ENCODE results near the gene RAN. TPM values are rescaled to one million over a fixed set of nuclear protein-coding genes. Genes with fewer than 3 reads are reported as not detected.
"Not testable (repeated sequence)": the region's sequence is repeated elsewhere in the genome, so short reads cannot be mapped to it uniquely, and the experiment has no call there.

The RAN gene
- total RNA-seq, 2 experiments from 2014 or later = 2,531 to 2,575 TPM

DNA sequence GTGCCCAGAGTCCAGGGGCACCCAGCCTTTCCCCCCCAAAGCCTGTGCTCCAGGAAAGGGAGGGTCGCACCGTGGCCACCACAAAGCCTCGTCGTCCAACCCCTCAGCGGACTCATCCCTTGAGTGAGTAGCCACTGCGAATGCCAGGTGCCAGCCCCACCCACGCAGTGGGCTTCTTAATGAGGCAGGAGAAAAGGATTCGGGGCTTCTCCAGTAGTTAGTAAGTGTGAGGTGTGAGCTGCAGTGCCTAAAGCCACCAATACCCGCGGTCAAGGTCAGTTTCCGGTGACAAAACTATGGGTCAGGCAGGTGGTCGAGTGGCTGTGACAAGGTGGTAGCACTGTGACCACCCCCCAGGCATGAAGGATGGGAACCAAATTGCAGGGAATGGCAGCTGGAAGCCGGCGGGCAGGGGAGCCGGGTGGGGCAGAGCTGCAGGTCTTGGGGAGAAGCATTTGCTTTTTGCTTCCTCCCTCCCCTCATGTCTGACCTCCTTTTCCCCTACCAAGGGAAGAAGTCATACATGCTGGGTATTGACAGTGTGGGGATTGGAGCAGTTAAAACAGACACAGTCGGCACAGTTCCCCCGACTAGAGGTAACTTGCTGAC lies 8.0 kb downstream of the RAN start:
- Mint-ChIP-seq H3K36me3 (peaks cover 27% of the 10 kb centered on the region), H3K4me1 (peaks cover 41% of the 10 kb centered on the region), H3K4me3 (no peak overlapping the region), H3K9me3 (no peaks in the 10 kb centered on the region), H3K27me3 (no peaks in the 10 kb centered on the region), H3K27ac (peak overlapping the region; percentile 27)
- DNase-seq = no peak

DNA sequence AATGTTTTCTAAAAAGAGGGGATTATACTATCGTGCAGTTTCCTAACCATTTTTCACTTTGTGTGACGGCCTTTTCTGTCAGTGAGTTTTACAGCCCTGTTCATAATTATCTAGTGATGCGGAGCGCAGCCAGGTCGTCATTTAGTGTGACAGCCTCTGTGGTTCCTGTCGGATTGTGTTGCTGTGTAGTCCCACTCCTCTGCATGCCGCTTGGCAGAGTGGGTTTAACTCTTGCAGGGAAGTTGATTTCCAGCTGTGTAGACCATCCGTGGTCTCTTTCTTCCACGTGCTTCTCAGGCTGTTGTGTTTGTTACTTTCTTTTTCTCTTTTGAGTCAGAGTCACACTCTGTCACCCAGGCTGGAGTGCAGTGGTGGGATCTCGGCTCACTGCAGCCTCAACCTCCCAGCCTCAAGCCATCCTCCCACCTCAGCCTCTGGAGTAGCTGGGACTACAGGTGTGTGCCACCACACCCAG lies 8.6 kb downstream of the RAN start:
- Mint-ChIP-seq H3K9me3 (no peaks in the 10 kb centered on the region), H3K36me3 (peaks cover 22% of the 10 kb centered on the region), H3K4me1 (peaks cover 37% of the 10 kb centered on the region), H3K27ac (peak overlapping the region; percentile 27), H3K4me3 (peak overlapping the region; percentile 55), H3K27me3 (no peaks in the 10 kb centered on the region)
- peak; percentile 25 for DNase-seq

DNA sequence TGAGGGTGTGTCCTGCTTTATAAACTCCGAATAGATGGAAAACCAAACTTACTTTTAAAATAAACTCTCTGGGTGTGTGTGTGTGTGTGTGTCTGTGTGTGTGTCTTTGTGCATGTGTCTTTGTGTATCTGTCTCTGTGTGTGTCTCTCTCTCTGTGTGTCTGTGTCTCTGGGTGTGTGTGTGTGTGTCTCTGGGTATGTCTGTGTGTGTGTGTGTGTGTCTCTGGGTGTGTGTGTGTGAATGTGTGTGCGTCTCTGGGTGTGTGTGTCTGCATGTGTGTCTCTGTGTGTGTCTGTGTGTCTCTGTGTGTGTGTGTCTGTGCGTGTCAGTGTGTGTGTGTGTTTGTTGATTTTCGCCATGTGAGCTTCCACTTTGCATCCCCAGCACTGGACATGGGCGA lies 9.2 kb downstream of the RAN start:
- H3K4me3 Mint-ChIP-seq = no peak overlapping the region
- no peaks in the 10 kb centered on the region for H3K9me3 Mint-ChIP-seq
- H3K27me3 Mint-ChIP-seq = no peaks in the 10 kb centered on the region
- peaks cover 17% of the 10 kb centered on the region for H3K36me3 Mint-ChIP-seq
- DNase-seq = no peak
- H3K27ac Mint-ChIP-seq = no peak overlapping the region
- peaks cover 31% of the 10 kb centered on the region for H3K4me1 Mint-ChIP-seq

DNA sequence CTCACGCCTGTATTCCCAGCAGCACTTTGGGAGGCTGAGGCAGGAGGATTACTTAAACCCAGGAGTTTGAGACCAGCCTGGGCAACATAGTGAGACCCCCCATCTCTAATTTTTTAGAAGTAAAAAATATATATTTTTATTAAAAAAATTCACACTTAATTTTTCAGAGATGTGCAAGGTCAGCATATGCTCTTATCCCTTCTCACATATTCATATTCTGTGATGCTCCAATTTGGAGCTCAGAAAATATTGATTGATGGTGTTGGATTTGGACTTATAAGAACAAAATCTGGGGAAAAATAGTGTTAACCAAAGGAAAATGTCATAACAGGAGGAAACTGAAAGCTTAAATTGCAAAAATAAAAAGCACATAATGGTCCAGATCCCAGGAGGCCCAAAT lies 9.7 kb downstream of the RAN start:
- H3K36me3 Mint-ChIP-seq = peaks cover 12% of the 10 kb centered on the region

DNA sequence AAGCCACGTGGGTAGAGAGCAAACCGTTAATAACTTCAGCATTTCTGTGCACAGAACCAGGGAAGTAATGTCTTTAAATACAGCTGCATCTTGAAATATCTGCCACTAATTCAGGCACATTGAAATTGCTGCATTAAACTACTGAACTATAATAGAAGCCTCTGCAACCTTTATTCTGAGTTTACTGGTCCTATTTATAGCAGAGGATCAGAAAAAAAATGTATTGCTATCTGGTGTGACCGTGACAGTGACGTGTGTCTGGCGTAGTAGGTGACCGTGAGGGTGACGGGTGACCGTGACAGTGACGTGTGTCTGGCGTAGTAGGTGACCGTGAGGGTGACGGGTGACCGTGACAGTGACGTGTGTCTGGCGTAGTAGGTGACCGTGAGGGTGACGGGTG lies 15.3 kb downstream of the RAN start:
- H3K9me3 Mint-ChIP-seq, DNase-seq, H3K36me3 Mint-ChIP-seq, H3K4me1 Mint-ChIP-seq, H3K4me3 Mint-ChIP-seq, H3K27ac Mint-ChIP-seq, H3K27me3 Mint-ChIP-seq: not testable (repeated sequence)

More for the DNA sequence above, 9.7 kb downstream of the RAN start:
- H3K27ac Mint-ChIP-seq = no peak overlapping the region
- no peak for DNase-seq
- no peaks in the 10 kb centered on the region for H3K9me3 Mint-ChIP-seq
- H3K4me3 Mint-ChIP-seq = no peak overlapping the region
- H3K27me3 Mint-ChIP-seq = no peaks in the 10 kb centered on the region
- peaks cover 27% of the 10 kb centered on the region for H3K4me1 Mint-ChIP-seq

DNA sequence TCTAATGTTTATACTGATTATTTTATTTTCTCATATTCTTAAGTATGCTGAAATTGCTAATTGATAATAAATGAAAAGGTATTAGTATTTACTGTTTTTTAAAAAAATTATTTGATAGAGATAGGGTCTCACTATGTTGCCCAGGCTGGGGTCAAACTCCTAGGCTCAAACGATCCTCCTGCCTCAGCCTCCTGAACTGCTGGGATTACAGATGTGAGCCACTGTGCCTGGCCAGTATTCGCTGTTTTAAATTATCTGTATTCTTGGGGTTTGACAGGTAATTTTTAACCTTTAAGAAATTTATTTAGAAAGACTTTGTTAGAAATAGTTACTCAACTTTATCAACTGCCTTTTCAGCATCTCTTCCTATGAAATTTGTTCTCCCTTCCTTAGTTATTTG lies 32.2 kb downstream of the RAN start:
- Mint-ChIP-seq H3K27me3 (peaks cover 11% of the 10 kb centered on the region), H3K9me3 (peaks cover 5% of the 10 kb centered on the region), H3K4me1 (no peaks in the 10 kb centered on the region), H3K27ac (no peak overlapping the region), H3K36me3 (no peaks in the 10 kb centered on the region), H3K4me3 (no peak overlapping the region)
- no peak for DNase-seq

DNA sequence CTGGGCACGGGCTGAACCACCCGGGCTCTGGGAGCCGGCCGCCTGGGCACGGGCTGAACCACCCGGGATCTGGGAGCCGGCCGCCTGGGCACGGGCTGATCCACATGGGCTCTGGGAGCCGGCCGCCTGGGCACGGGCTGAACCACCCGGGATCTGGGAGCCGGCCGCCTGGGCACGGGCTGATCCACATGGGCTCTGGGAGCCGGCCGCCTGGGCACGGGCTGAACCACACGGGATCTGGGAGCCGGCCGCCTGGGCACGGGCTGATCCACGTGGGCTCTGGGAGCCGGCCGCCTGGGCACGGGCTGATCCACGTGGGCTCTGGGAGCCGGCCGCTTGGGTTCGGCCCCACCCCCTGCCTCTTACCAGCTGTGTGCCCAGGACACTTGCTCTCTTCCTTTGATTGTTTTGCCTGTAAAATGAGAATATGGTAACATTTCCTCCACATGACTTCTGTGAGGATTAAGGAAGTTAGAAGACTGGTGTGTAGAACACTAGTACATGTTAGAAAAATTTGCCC lies 33.1 kb downstream of the RAN start:
- H3K36me3 Mint-ChIP-seq, H3K9me3 Mint-ChIP-seq, H3K4me1 Mint-ChIP-seq, DNase-seq, H3K27ac Mint-ChIP-seq, H3K4me3 Mint-ChIP-seq: not testable (repeated sequence)
- peaks cover 16% of the 10 kb centered on the region for H3K27me3 Mint-ChIP-seq

DNA sequence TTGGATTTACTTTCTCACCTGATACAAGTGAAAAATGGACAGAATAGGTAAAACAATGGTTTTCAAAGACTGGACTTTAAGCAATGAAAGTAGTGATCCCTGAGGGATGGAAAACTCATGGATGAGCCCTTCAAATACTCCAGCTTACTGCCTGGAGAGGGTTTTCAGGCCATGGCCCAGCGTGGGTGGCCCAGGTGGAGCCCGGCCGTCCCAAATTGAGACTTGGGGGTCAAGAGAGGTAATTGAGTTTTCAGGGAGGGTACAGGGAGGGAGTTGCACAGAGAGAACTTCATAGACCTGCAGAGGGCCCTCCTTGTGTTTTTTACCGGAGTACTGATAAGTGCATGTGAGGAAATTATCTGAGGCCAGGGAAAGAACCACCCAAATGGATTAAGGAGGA lies 37.2 kb downstream of the RAN start:
- H3K9me3 Mint-ChIP-seq = peaks cover 22% of the 10 kb centered on the region
- H3K27ac Mint-ChIP-seq = no peak overlapping the region
- no peaks in the 10 kb centered on the region for H3K4me1 Mint-ChIP-seq
- H3K36me3 Mint-ChIP-seq = no peaks in the 10 kb centered on the region
- no peak for DNase-seq
- H3K27me3 Mint-ChIP-seq = peaks cover 24% of the 10 kb centered on the region
- H3K4me3 Mint-ChIP-seq = no peak overlapping the region

DNA sequence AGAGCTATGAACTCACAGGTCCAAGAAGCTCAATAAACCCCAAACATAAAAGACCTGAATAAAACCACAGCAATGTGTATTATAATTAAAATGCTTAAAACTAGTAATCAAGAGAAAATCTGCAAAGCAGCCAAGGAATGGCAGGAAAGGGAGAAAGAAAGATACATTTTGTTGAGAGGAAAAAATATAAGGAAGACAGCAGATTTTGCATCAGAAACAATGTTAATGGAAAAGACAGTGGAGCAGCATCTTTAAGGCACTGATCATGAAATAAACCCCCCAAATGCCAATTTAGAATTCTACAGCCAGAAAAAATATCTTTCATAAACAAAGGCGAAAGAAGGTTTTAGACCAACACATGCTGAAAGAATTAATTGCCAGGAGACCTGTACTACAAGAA lies 39.3 kb downstream of the RAN start:
- H3K9me3 Mint-ChIP-seq = peaks cover 22% of the 10 kb centered on the region
- H3K4me3 Mint-ChIP-seq = no peak overlapping the region
- DNase-seq = no peak
- peaks cover 40% of the 10 kb centered on the region for H3K27me3 Mint-ChIP-seq
- H3K27ac Mint-ChIP-seq = no peak overlapping the region
- peaks cover 3% of the 10 kb centered on the region for H3K4me1 Mint-ChIP-seq
- no peaks in the 10 kb centered on the region for H3K36me3 Mint-ChIP-seq

DNA sequence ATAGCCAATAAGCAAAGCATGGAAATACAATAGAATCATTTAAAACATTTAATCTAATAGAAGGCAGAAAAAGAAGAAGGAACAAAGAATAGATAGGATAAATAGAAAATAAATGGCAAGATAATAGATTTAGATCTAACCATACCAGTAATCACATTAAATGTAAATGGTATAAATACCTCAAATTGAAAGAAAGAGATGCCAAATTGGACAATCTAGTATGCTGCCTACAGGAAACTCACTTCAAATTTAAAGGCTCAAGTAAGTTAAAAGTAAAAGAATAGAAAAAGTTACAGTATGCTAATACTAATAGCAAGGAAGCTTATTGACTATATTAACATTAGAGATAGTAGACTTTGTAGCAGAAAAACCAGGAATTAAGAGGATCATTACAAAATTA lies 40.1 kb downstream of the RAN start:
- Mint-ChIP-seq H3K27ac (no peak overlapping the region), H3K4me1 (peaks cover 4% of the 10 kb centered on the region), H3K9me3 (peaks cover 22% of the 10 kb centered on the region), H3K27me3 (peaks cover 47% of the 10 kb centered on the region), H3K4me3 (no peak overlapping the region), H3K36me3 (no peaks in the 10 kb centered on the region)
- DNase-seq = no peak

DNA sequence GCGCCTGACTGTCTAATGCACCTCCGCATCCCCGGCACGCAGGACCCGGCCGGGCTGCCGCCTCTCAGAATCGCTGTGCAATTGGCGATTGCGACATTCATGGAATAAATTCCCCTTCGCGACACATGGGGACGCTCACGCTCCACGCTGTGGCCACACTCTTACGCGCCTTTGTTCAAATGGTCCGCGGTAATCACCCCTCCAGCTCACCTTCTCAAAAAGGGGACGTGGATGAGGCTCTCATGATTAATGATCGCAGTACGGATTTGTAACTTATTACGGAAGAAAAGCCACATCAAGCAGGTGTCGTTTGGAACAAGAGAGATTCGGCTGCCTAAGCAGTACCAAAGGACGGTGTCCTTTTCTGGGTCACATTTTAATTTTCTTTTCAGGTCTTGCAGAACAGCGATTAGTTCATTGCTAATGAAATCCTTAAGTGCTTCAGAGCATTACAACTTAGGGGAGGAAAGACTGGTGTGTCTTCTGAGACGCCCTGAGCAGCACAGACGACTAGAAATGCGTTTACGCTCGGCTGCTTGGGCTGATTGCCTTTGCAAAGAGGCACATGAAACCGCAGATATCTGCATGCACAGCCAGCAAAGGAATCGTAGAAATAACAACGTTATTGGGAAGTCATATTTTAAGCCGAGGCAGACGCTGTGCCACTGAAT lies 44.5 kb downstream of the RAN start:
- Mint-ChIP-seq H3K27me3 (peaks cover 51% of the 10 kb centered on the region), H3K4me3 (no peak overlapping the region), H3K27ac (no peak overlapping the region), H3K4me1 (peaks cover 4% of the 10 kb centered on the region), H3K9me3 (peaks cover 10% of the 10 kb centered on the region), H3K36me3 (no peaks in the 10 kb centered on the region)
- peak; percentile 22 for DNase-seq

DNA sequence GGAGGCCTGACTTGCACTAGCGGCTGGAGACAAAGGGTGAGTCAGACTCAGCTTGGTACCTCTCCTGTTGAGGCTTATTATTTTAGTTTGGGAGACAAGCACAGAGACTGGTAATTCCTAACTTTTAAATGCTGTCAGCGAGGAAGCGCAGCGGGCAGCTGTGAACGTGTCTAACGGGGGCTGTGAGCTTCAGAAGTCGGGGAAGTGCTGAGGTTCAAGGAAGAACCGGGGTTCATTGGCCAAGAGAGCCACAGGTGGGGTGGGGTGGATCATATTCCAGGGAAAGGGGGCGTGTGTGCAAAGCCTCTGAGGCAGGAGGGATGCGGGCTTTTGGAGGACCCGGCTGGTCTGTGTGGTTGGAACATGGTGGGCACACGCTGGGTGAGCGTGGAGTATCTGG lies 45.7 kb downstream of the RAN start:
- Mint-ChIP-seq H3K36me3 (no peaks in the 10 kb centered on the region), H3K4me1 (peaks cover 4% of the 10 kb centered on the region), H3K4me3 (no peak overlapping the region), H3K9me3 (no peaks in the 10 kb centered on the region), H3K27me3 (peaks cover 53% of the 10 kb centered on the region), H3K27ac (no peak overlapping the region)
- DNase-seq = no peak

DNA sequence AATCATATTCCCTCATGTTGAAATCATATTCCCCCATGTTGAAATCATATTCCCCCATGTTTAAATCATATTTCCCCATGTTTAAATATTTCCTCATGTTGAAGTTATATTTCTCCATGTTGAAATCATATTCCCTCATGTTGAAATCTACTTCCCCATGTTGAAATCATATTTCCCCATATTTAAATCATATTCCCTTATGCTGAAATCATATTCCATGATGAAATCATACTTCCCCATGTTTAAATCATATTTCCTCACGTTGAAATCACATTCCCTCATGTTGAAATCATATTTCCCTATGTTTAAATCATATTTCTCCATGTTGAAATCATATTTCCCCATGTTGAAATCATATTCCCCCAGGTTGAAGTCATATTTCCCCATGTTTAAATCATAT lies 47.2 kb downstream of the RAN start:
- peaks cover 50% of the 10 kb centered on the region for H3K27me3 Mint-ChIP-seq
- no peak for DNase-seq
- peaks cover 4% of the 10 kb centered on the region for H3K4me1 Mint-ChIP-seq
- no peak overlapping the region for H3K4me3 Mint-ChIP-seq
- no peaks in the 10 kb centered on the region for H3K9me3 Mint-ChIP-seq
- H3K36me3 Mint-ChIP-seq = no peaks in the 10 kb centered on the region
- H3K27ac Mint-ChIP-seq = no peak overlapping the region

DNA sequence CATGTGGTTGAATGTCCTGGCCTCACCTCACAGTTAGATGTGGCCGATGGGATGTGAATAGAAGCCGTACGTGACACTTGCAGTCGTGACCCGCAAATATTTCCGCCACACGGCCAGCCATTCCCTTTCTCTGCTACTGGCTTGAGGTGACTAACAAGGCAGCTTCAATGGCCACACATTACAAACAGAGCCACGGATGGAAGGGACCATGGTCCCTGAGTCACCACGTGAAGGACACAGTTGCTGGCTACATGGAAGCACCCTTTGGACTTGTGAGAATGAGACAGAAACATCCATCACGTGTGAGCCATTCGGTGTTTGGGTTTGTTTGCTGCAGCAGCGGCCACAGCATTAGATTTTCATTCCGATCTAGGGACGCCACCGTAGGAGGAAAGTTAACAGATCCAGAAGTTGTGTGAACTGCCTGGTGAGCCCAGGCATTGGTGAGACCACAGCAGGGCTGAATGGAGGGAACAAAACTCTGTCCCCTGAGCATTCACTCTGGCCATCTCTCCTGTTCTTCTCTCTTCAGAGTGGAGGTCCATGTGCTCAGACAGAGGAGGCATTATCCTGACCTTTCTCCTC lies 48.3 kb downstream of the RAN start:
- Mint-ChIP-seq H3K27me3 (peaks cover 43% of the 10 kb centered on the region), H3K4me1 (peaks cover 4% of the 10 kb centered on the region), H3K36me3 (no peaks in the 10 kb centered on the region), H3K9me3 (no peaks in the 10 kb centered on the region), H3K27ac (no peak overlapping the region), H3K4me3 (no peak overlapping the region)
- DNase-seq = no peak

DNA sequence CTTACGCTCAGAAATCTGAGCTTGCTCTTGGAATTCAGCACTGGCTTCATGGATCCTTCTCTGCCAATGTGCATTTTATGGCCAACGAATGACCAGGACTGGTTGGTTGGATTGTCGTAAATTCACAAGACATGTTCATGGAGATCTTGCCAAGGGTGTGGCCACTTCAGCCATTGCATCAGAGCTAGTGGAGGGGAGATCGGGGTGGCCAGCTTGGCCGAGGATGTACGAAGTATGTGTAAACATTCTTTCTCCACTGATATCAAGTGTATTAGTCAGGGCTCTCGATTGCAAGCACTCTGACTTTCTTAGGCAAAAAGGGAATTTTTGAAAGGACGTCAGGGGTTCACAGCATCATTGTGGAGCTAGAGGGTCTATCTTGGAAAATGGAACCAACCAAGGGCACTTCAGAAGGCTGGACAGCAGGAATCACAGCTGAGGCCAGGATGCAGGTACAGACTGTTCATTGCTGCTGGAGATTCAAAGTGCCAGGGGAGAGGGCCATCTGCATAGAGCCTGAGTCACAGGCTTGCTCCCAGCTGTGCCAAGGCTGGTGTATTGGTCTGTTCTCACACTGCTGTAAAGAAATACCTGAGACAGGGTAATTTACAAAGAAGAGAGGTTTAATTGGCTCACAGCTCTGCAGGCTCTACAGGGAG lies 49.0 kb downstream of the RAN start:
- H3K27ac Mint-ChIP-seq = no peak overlapping the region

More for the DNA sequence above, 49.0 kb downstream of the RAN start:
- peaks cover 44% of the 10 kb centered on the region for H3K27me3 Mint-ChIP-seq
- no peak overlapping the region for H3K4me3 Mint-ChIP-seq
- H3K36me3 Mint-ChIP-seq = no peaks in the 10 kb centered on the region
- peaks cover 4% of the 10 kb centered on the region for H3K4me1 Mint-ChIP-seq
- no peaks in the 10 kb centered on the region for H3K9me3 Mint-ChIP-seq
- no peak for DNase-seq

Measured in activated naive CD8-positive, alpha-beta T cell treated with anti-CD3 and anti-CD28 coated beads for 36 hours (primary cell).